GM19452 (cell line): ENCODE results near the gene CLCN1.
A peak's percentile ranks its signal among the peaks of the same experiment; 100 is the strongest.

Experiments
- ATAC-seq: cut with Tn5 transposase; IDR thresholded peaks from one replicate; pipeline ENCODE4 v1.9.1; 2021; ENCODE audit not compliant: unreplicated experiment

The CLCN1 gene

DNA sequence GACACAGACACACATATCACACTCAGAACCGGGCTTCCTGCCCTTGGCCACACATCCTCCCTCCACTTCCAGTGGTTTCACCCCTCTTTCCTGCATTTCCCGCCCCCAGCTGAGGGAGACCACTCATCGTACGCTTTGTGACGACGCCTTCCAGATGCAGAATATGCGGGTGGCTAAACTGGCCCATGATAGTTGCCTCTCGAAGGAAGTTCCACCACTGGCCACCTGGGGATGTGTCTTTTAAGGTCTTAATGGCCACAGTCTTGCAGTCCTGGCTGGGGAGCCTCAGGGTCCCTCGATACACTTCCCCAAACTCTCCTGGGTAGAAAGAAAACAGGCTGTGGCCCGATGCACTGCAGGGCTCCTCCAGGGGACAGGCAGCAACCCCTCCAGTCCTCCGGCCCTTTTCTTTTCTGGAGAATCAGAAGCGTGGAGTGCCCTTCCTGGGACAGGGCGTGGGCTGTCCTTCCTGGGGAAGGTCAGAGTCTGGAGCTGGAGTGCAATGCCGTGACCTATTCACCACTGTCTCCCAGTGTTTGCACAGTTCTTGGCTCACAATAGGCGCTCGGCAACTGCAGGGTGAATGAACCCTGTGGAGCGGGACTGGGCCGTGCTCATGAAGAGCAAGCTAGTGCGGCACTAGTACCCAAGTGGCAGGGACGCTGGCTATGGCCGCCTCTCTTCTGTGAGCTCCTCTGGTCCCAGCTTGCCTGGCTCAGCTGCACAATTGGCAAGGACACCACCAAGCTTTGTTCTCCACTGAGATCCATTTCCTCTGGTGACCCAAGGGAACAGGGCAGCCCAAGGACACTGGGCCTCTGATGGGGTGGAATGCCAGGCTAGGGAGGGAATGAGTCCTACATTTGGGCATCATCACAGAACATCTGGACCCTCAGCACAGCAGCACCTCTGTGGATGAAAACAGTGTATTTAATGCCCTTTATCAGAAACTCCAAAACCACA, 79.6 kb downstream of the CLCN1 start:
- ATAC-seq = peak; percentile 45

DNA sequence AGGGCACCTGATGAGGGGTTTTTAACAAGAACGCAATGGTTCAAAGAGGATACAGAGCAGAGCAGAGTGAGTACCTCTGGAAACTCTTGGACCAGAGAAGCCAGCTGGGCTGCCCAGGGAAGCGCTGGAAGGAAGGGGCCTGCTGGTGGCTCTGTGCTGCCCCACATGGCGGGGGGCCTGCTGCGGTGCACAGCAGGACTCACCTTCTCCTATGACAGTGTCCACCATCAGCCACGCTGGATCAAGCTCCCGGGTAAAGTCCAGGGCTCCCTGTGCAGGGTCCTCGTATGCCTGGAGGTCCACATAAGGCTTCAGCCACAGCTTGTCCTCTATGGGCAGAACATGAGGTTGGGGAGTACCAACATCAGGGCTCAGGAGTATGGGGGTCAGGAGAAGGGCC, 80.3 kb downstream of the CLCN1 start:
- ATAC-seq = no peak

DNA sequence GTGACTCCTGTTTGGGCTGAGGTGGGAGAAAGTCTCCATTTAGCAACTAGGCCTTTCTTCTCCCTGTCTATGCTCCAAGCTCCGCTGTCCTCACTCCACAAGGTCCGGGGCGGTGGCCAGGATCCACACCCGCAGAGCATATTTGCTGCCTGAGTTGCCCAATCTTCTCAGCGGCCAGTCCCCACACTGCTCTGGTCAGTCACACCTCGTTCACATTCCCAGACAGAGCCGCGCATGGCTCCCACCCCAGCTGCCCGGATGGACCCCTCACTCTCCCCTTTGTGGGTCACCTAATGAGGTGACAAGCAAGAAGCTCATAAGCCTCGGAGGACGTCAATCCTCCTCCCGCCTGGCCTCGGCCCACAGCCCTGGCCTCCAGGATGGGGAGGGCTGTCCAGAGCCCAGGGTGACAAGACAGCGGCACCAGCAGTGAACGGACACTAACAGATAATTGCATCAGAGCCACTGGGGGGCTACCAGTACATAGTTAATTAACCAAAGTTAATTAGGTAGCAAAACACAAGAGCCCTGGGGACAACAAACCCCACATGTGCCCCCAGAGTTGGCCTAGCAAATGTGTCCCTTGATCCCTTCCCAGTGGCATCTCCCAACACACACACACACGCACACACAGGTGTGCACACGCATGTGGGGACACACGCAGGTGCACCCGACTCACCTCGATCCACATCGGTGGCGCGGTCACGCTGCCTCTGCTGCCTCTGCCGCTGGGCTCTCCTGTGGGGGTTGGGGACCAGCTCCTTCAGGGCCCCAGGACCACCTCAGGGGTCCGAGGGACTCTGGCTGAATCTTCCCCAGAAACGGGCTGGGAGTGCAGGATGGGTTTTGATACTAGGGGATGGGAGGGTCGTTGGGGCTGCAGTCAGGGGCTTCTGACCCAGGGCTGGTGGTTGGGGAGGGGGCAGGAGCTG, 81.0 kb downstream of the CLCN1 start:
- ATAC-seq = no peak

GRCh38 chr7:143397710-143398530, 82.0 kb downstream of the CLCN1 start:
- ATAC-seq = no peak

DNA sequence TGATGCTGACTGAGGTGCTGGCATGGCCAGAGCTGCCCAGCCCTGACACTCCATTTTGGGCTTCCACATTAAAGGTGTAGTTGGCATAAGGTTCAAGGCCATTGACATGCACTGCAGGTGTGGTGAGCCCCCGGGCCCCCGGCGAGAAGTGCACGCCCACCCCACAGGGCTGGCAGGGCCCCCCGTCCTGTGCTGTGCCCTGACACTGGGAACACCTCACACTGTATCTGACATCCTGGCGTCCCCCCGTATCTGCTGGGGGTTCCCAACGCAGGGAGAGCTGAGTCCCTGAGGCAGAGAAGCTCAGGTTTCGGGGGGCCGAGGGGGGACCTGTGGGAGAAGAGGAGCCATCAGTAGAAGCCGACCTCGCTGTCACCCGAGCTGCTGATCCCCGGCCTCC, 82.7 kb downstream of the CLCN1 start:
- ATAC-seq = no peak

DNA sequence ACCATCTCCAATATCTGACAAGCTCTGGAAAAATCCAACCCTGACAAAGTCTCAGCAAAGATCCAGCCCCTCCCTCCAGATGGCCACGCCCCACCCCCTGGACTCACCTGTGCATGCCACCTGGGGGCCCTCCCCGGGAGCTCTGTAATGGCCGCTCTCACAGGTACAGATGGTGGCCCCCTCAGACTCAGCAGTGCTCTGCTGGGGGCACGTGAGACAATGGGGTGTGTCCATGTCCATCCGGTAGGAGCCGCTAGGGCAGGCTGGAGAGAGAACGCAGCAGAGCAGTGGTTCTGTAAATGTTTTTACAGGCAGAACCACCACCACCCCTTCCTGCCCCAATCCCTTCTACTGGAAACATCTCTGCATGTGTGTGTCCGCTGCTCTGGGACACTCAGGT, 83.2 kb downstream of the CLCN1 start:
- no peak for ATAC-seq

DNA sequence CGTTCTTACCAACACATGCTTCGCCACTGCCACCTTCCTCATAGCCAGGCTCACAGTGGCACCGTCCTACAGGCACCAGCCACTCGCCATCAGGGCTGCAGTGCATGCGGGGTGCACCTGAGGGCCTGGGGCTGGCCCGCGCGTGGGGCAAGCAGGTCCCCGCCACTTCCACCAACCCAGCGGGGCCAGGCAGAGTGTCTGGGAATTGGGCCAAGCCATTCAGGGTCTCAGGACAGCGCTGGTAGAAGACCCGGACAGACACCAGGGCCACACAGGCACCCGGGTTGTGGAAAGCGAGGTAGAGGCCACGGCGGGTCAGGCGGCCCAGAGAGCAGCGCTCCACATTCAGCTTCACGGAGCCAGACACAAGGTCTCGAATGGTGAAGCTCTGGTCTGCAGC, 83.7 kb downstream of the CLCN1 start:
- no peak for ATAC-seq

DNA sequence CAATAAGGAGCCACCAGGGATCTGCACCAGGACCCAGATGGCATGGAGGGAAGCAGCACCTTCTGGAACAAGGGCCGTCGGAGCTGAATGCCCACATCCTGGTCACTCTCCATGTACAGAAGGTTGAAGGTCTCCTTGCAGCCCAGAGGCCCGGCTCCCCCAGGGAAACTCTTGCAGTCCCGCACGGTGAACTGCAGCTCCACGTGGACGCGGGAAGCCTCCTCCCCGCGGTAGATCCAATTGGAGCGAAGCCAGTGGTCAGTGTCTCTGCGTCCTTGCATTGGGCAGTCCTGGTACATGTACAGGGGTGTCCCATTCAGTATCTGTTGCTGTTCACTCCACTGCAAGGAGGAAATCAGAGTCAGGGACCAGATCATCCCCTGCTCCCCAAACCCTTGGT, 85.4 kb downstream of the CLCN1 start:
- no peak for ATAC-seq
